Loucy (cell line): Measurements from ENCODE around the gene PPP1R12A.

Source experiments
- H2AFZ ChIP-seq: fragments of 200-600 bp; sonication (generic); 2 replicates; pipeline ENCODE4 v1.6.0; 2016; ENCODE audit warnings: antibody characterized with exemption, mild to moderate bottlenecking, low read length, moderate library complexity
- H3F3A ChIP-seq: fragments of 200-600 bp; 2 replicates; pipeline ENCODE4 v1.6.0; 2016; ENCODE audit warnings: antibody characterized with exemption, low read depth, mild to moderate bottlenecking
- H3K27me3 ChIP-seq: fragments of 200-600 bp; sonication (generic); 2 replicates; pipeline ENCODE4 v1.6.1; 2014; ENCODE audit warnings: low read length, mild to moderate bottlenecking; ENCODE audit not compliant: insufficient read depth, poor library complexity, severe bottlenecking
- H3K36me3 ChIP-seq: fragments of 200-600 bp; sonication (generic); 2 replicates; pipeline ENCODE4 v1.6.1; 2016; ENCODE audit warnings: low read length; ENCODE audit not compliant: insufficient read depth
- H3K4me1 ChIP-seq: fragments of 200-600 bp; sonication (generic); 2 replicates; pipeline ENCODE4 v1.5.1; 2014; ENCODE audit warnings: low read length, mild to moderate bottlenecking; ENCODE audit not compliant: insufficient read depth, poor library complexity, severe bottlenecking
- H3K4me2 ChIP-seq: fragments of 200-600 bp; sonication (generic); 2 replicates; pipeline ENCODE4 v1.6.0; 2014; ENCODE audit warnings: antibody characterized with exemption, low read length, low read depth, mild to moderate bottlenecking; ENCODE audit not compliant: poor library complexity, severe bottlenecking
- H3K4me3 ChIP-seq: fragments of 200-600 bp; sonication (generic); 2 replicates; pipeline ENCODE4 v1.5.1; 2014; ENCODE audit warnings: low read length, mild to moderate bottlenecking, mixed read lengths; ENCODE audit not compliant: poor library complexity, severe bottlenecking
- H3K79me2 ChIP-seq: fragments of 200-600 bp; sonication (generic); 2 replicates; pipeline ENCODE4 v1.6.1; 2014; ENCODE audit warnings: low read length; ENCODE audit not compliant: insufficient read depth
- H3K9ac ChIP-seq: fragments of 200-600 bp; sonication (generic); 2 replicates; pipeline ENCODE4 v1.6.0; 2014; ENCODE audit warnings: mild to moderate bottlenecking, low read depth, low read length, moderate library complexity; ENCODE audit not compliant: poor library complexity, severe bottlenecking
- H3K9me2 ChIP-seq: fragments of 200-600 bp; sonication (generic); replicated peaks from 2 replicates; pipeline ENCODE4 v1.6.1; 2016; ENCODE audit warnings: low read depth, low read length, mixed read lengths
- H3K9me3 ChIP-seq: fragments of 200-600 bp; sonication (generic); 2 replicates; pipeline ENCODE4 v1.6.1; 2014; ENCODE audit warnings: mild to moderate bottlenecking, antibody characterized with exemption, low read length, low read depth; ENCODE audit not compliant: insufficient read depth
- H4K20me1 ChIP-seq: fragments of 200-600 bp; sonication (generic); 2 replicates; pipeline ENCODE4 v1.6.0; 2014; ENCODE audit warnings: antibody characterized with exemption, low read length, mild to moderate bottlenecking; ENCODE audit not compliant: insufficient read depth, poor library complexity, severe bottlenecking
- CTCF ChIP-seq: fragments of 200-600 bp; sonication (generic); conservative IDR thresholded peaks from 2 replicates; pipeline ENCODE4 v1.5.1; 2014; ENCODE audit warnings: mild to moderate bottlenecking, antibody characterized with exemption, low read length
- EZH2phosphoT487 ChIP-seq: fragments of 200-600 bp; IDR thresholded peaks from 2 replicates; pipeline ENCODE4 v1.6.1; 2018; ENCODE audit warnings: antibody characterized with exemption, mild to moderate bottlenecking, moderate library complexity, borderline replicate concordance

Gene PPP1R12A

GRCh38 chr12:79932357-79932756, 2.5 kb downstream of the PPP1R12A start:
- Histone ChIP-seq H3K4me2 (peak overlapping the region; percentile 79), H3K9me3 (no peaks in the 10 kb centered on the region), H4K20me1 (peaks cover 66% of the 10 kb centered on the region), H2AFZ (no peak overlapping the region), H3K79me2 (peaks cover 70% of the 10 kb centered on the region), H3K9me2 (no peaks in the 10 kb centered on the region), H3K4me1 (peaks cover 42% of the 10 kb centered on the region), H3K9ac (peak overlapping the region; percentile 87), H3K27me3 (no peaks in the 10 kb centered on the region), H3K36me3 (no peaks in the 10 kb centered on the region), H3K4me3 (peak overlapping the region; percentile 84), H3F3A (peaks cover 10% of the 10 kb centered on the region; the same call in 1 of the 2 replicates)
- TF ChIP-seq EZH2phosphoT487, result no peak
- TF ChIP-seq CTCF, result no peak

DNA sequence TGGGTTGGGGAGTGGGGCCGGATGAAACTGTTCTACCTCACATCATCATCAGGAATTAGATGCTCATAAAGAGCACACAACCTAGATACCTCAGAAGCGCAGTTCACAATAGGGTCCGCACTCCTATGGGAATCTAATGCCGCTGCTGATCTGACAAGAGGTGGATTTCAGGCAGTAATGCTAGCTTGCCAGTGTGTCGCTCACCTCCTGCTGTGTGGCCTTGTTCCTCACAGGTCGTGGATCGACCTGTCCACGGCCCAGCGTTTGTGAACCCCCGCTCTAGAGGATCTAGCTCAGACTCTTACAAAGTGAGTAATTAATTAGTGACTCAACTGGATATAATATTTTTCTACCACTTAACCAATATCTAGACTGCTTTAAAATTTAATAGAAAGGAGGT, 5.8 kb downstream of the PPP1R12A start:
- Histone ChIP-seq H3K4me3 (peak overlapping the region; percentile 43), H3K4me2 (peak overlapping the region; percentile 62), H2AFZ (no peak overlapping the region), H3K9me3 (no peaks in the 10 kb centered on the region), H3F3A (peaks cover 7% of the 10 kb centered on the region; the same call in 1 of the 2 replicates), H3K9me2 (no peaks in the 10 kb centered on the region), H3K9ac (peak overlapping the region; percentile 6), H4K20me1 (peaks cover 95% of the 10 kb centered on the region), H3K27me3 (no peaks in the 10 kb centered on the region), H3K36me3 (no peaks in the 10 kb centered on the region), H3K79me2 (peaks cover 96% of the 10 kb centered on the region), H3K4me1 (peaks cover 62% of the 10 kb centered on the region)
- TF ChIP-seq EZH2phosphoT487 (no peak), CTCF (no peak)

DNA sequence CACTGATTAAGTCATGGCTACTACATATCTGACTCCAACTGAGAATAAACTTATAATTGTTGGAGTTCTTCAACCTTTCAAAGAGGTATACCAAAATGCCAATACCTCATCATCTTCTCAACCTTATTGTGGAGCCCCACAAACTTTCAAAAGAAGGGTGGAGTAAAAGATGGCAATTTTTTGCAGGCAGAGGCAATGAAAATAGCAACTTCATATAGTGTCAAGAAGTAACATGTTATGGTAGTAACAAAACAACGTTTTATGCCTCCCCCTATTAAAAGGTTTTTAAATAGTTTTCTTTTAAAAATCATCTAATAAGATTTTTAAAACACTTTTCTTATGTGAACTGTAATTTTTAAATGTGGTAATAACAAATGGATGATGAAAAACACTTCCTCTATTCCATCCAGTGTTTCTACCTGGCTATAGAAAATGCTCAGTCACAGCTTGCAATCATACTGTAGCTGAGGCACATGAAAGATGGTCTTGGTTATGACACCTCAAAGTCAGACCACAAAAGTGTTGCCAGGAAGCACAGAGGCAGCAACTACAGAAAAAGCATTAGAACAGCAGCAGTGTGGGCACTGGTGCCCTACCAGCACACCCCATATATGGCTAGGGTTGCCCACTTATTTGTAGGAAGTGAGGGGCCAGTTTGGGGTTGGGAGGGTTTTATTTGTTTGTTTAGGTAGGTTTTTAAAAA, 7.0 kb downstream of the PPP1R12A start:
- Histone ChIP-seq H3F3A (peaks cover 6% of the 10 kb centered on the region; the same call in 1 of the 2 replicates), H3K9me2 (no peaks in the 10 kb centered on the region), H3K9me3 (no peaks in the 10 kb centered on the region), H3K27me3 (no peaks in the 10 kb centered on the region), H3K4me1 (peaks cover 58% of the 10 kb centered on the region), H4K20me1 (peaks cover 97% of the 10 kb centered on the region), H3K4me2 (peak overlapping the region; percentile 62), H3K36me3 (no peaks in the 10 kb centered on the region), H3K79me2 (peaks cover 96% of the 10 kb centered on the region), H3K4me3 (peak overlapping the region; percentile 43), H2AFZ (no peak overlapping the region), H3K9ac (peak overlapping the region; percentile 5)
- TF ChIP-seq EZH2phosphoT487 (no peak), CTCF (no peak)
